Keratinocyte (primary cell): Measurements from ENCODE around the gene NPHS1. TPM values are rescaled to one million over a fixed set of nuclear protein-coding genes. Genes with fewer than 3 reads are reported as not detected.
A peak's percentile ranks its signal among the peaks of the same experiment; 100 is the strongest.

ENCODE experiments used
- DNase-seq: peaks from one replicate; pipeline ENCODE4 v3.0.0-alpha.2; 2011; ENCODE audit warnings: low read depth, missing footprints, low spot score
- FAIRE-seq: peaks from 2 replicates; lab custom pipeline; 2011; peaks lifted over from hg19 to GRCh38; lab: Jason Lieb, UNC
- H2AFZ ChIP-seq: 2 replicates; pipeline ENCODE4 v1.6.0; 2012; ENCODE audit warnings: low read length, control low read depth, inconsistent platforms; ENCODE audit not compliant: control insufficient read depth
- H3K27ac ChIP-seq: 2 replicates; pipeline ENCODE4 v1.5.1; 2011; ENCODE audit warnings: low read length; ENCODE audit not compliant: control insufficient read depth, insufficient read depth
- H3K27me3 ChIP-seq: 3 replicates; pipeline ENCODE4 v1.6.0; 2011; ENCODE audit warnings: low read length; ENCODE audit not compliant: control insufficient read depth, insufficient read depth; ENCODE audit errors: extremely low read depth
- H3K36me3 ChIP-seq, 2 experiments: 2 replicates in 1 of 2; 3 replicates in 1 of 2; pipeline ENCODE4 v1.5.1; 2011; ENCODE audit warnings: low read length in 2 of 2, mild to moderate bottlenecking in 1 of 2; ENCODE audit not compliant: control insufficient read depth in 2 of 2, insufficient read depth in 2 of 2; ENCODE audit errors: extremely low read depth in 1 of 2
- H3K4me1 ChIP-seq: 3 replicates; pipeline ENCODE4 v1.5.1; 2011; ENCODE audit warnings: low read length; ENCODE audit not compliant: control insufficient read depth, insufficient read depth; ENCODE audit errors: extremely low read depth
- H3K4me2 ChIP-seq: 3 replicates; pipeline ENCODE4 v1.6.0; 2011; ENCODE audit warnings: low read depth, low read length; ENCODE audit not compliant: control insufficient read depth, insufficient read depth; ENCODE audit errors: extremely low read depth
- H3K4me3 ChIP-seq, 3 experiments: fragments of 200-600 bp in 1 of 3; sonication (generic) in 1 of 3; 2 replicates in 2 of 3; 3 replicates in 1 of 3; pipeline ENCODE4 v1.5.1; 2011 to 2016; ENCODE audit warnings: low read length in 3 of 3, mild to moderate bottlenecking in 3 of 3, control low read depth in 2 of 3, inconsistent platforms in 1 of 3, low read depth in 1 of 3, mixed read lengths in 1 of 3, mixed run types in 1 of 3, moderate library complexity in 1 of 3; ENCODE audit not compliant: control insufficient read depth in 2 of 3, insufficient read depth in 2 of 3; ENCODE audit errors: extremely low read depth in 1 of 3
- H3K79me2 ChIP-seq: 2 replicates; pipeline ENCODE4 v1.6.0; 2012; ENCODE audit warnings: low read length; ENCODE audit not compliant: control insufficient read depth, insufficient read depth
- H3K9ac ChIP-seq: 3 replicates; pipeline ENCODE4 v1.6.0; 2011; ENCODE audit warnings: low read length; ENCODE audit not compliant: control insufficient read depth, insufficient read depth; ENCODE audit errors: extremely low read depth
- H3K9me1 ChIP-seq: 3 replicates; pipeline ENCODE4 v1.6.0; 2011; ENCODE audit warnings: low read length; ENCODE audit not compliant: control insufficient read depth, insufficient read depth; ENCODE audit errors: extremely low read depth
- H3K9me3 ChIP-seq: 2 replicates; pipeline ENCODE4 v1.5.1; 2012; ENCODE audit warnings: low read depth, low read length; ENCODE audit not compliant: control insufficient read depth
- H4K20me1 ChIP-seq: 3 replicates; pipeline ENCODE4 v1.6.0; 2011; ENCODE audit warnings: low read length; ENCODE audit not compliant: control insufficient read depth, insufficient read depth; ENCODE audit errors: extremely low read depth
- CTCF ChIP-seq, 3 experiments: IDR thresholded peaks in 1 of 3; conservative IDR thresholded peaks in 1 of 3; optimal IDR thresholded peaks in 1 of 3; 2 replicates in 2 of 3; 3 replicates in 1 of 3; pipeline versions ENCODE3 to v1.5.1; 2011; ENCODE audit warnings: low read length in 3 of 3, mild to moderate bottlenecking in 3 of 3, moderate library complexity in 2 of 3, control low read depth in 1 of 3, inconsistent platforms in 1 of 3; ENCODE audit not compliant: insufficient read depth in 2 of 3; ENCODE audit errors: extremely low read depth in 1 of 3
- EZH2 ChIP-seq: IDR thresholded peaks from one replicate; pipeline ENCODE4 v1.6.1; 2012; ENCODE audit warnings: inconsistent platforms, mild to moderate bottlenecking, low read length, moderate library complexity
- dilution Hi-C: fragments of 300-500 bp; cut with MboI; formaldehyde crosslinking; loops from one replicate; pipeline ENCODE4 v1.7.0; 2020; ENCODE audit warnings: low sequenced_read_pairs; ENCODE audit not compliant: extremely low pct_ligation_motif_present
- polyA plus RNA-seq, 5 experiments: library from polyadenylated mRNA; depleted of rRNA in 3 of 5; stranded (reverse) in 3 of 5; stranded (forward) in 1 of 5; unstranded in 1 of 5; fragments of >200 nt; gene quantifications; 1 replicate in 1 of 5; 2 replicates in 3 of 5; 3 replicates in 1 of 5; pipeline versions ENCODE4 v1.2.1 to v1.2.3, GENCODE V29; 2011 to 2012; ENCODE audit warnings: missing spikeins in 2 of 5, low read depth in 1 of 5, low replicate concordance in 1 of 5

Gene NPHS1
- polyA plus RNA-seq, 1 donor (not counting 4 experiments of a cell fraction or from before 2014, with no cell fraction given), result not detected

GRCh38 chr19:35869327-35870123 lies 17.2 kb upstream of the NPHS1 start:
- Histone ChIP-seq H2AFZ (no peak overlapping the region), H3K27ac (no peak overlapping the region), H3K9me3 (no peaks in the 10 kb centered on the region), H4K20me1 (peaks cover 3% of the 10 kb centered on the region), H3K4me1 (peaks cover 3% of the 10 kb centered on the region), H3K4me2 (peak overlapping the region; percentile 58), H3K9ac (no peak overlapping the region), H3K79me2 (no peaks in the 10 kb centered on the region), H3K36me3 (no peaks in the 10 kb centered on the region), H3K4me3 (peak overlapping the region in 1 of 3 experiments; percentile 20), H3K27me3 (peaks cover 24% of the 10 kb centered on the region), H3K9me1 (no peaks in the 10 kb centered on the region)
- dilution Hi-C loops, result no loop called here
- TF ChIP-seq EZH2 (no peak), CTCF (optimal IDR thresholded peaks at IDR 0.05 in 1 of 3, IDR thresholded peaks at IDR 0.05 in 1 of 3, conservative IDR thresholded peaks at IDR 0.05 in 1 of 3; ENCODE audit: extremely low read depth in 1 of 3, insufficient read depth in 2 of 3, low read length in 3 of 3) (no peak)
- DNase-seq, result peak; percentile 21
- no peak for FAIRE-seq

- FAIRE-seq (no peak), DNase-seq (no peak)
- Histone ChIP-seq H3K4me1 (peaks cover 3% of the 10 kb centered on the region), H3K9me3 (no peaks in the 10 kb centered on the region), H3K36me3 (no peaks in the 10 kb centered on the region), H3K4me2 (peak overlapping the region; percentile 58), H2AFZ (no peak overlapping the region), H4K20me1 (peaks cover 3% of the 10 kb centered on the region), H3K9ac (no peak overlapping the region), H3K4me3 (peak overlapping the region in 2 of 3 experiments; percentile 16 to 42), H3K9me1 (no peaks in the 10 kb centered on the region), H3K27ac (no peak overlapping the region), H3K79me2 (no peaks in the 10 kb centered on the region), H3K27me3 (peaks cover 24% of the 10 kb centered on the region)
- TF ChIP-seq CTCF (optimal IDR thresholded peaks at IDR 0.05 in 1 of 3, IDR thresholded peaks at IDR 0.05 in 1 of 3, conservative IDR thresholded peaks at IDR 0.05 in 1 of 3; ENCODE audit: extremely low read depth in 1 of 3, insufficient read depth in 2 of 3, low read length in 3 of 3) (no peak), EZH2 (no peak)
- dilution Hi-C loops, result no loop called here
These were observed 16.6 kb upstream of the NPHS1 start for GRCh38 chr19:35868823-35869326.
